ENCODE data around the gene TNFAIP6.

DNA sequence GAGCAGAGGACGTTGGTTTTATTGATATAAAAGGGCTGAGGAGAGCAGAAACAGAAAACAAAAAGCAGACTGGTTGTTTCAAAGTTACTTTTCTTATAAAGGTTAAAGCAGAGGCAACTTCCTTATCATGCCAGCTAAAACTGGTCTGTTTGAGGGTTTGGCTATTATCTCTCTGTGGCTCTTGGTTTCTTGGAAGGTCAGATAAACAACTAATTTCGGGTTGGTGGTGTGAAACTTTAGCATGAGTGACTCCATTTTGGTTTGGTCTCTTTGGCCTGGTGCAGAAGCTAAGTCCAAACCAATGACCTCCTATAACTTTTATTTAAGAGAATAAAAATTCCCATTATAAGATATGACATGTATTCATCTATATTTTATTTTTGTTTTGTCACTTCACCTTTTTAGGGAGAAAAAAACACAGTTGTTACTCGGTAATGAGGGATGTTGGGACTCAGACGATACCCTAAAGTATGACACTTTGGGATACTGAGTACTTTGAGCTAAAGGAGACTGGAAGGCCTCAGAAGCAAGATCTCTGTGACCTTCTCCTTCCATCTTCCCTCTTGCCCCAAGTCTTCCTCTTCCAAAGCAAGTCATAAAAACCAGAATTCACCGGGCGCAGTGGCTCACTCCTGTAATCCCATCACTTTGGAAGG lies 23.3 kb downstream of the TNFAIP6 start:
- TF ChIP-seq, protein P1, sequence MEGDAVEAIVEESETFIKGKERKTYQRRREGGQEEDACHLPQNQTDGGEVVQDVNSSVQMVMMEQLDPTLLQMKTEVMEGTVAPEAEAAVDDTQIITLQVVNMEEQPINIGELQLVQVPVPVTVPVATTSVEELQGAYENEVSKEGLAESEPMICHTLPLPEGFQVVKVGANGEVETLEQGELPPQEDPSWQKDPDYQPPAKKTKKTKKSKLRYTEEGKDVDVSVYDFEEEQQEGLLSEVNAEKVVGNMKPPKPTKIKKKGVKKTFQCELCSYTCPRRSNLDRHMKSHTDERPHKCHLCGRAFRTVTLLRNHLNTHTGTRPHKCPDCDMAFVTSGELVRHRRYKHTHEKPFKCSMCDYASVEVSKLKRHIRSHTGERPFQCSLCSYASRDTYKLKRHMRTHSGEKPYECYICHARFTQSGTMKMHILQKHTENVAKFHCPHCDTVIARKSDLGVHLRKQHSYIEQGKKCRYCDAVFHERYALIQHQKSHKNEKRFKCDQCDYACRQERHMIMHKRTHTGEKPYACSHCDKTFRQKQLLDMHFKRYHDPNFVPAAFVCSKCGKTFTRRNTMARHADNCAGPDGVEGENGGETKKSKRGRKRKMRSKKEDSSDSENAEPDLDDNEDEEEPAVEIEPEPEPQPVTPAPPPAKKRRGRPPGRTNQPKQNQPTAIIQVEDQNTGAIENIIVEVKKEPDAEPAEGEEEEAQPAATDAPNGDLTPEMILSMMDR (conservative IDR thresholded peaks at IDR 0.05; ENCODE audit: low read length), result no peak
- no peak for TF ChIP-seq EZH2phosphoT487 (IDR thresholded peaks at IDR 0.05; ENCODE audit: borderline replicate concordance)

Measured in Loucy (cell line).